AG04450 (cell line): ENCODE data around the gene MAML1. TPM values are rescaled to one million over a fixed set of nuclear protein-coding genes. Genes with fewer than 3 reads are reported as not detected.
A peak's percentile ranks its signal among the peaks of the same experiment; 100 is the strongest.

Source experiments
- CTCF ChIA-PET: fragments of 300-600, 350-600 bp; formaldehyde crosslinking; extraction: SDS; loops from one replicate; lab custom pipeline; 2022; ENCODE audit warnings: antibody characterized with exemption, inconsistent platforms; lab: Charles Lee
- POLR2A ChIA-PET: fragments of 350-600 bp; formaldehyde crosslinking; extraction: SDS; loops from one replicate; lab custom pipeline; 2021; ENCODE audit warnings: antibody characterized with exemption, inconsistent platforms; lab: Yijun Ruan, JAX
- DNase-seq: peaks from one replicate; pipeline ENCODE4 v3.0.0-alpha.2; 2011; ENCODE audit warnings: low read depth, low spot score
- H3K27ac ChIP-seq: one replicate; pipeline ENCODE4 v1.5.1; 2012; ENCODE audit warnings: low read depth, low read length, control low read depth
- H3K27me3 ChIP-seq: one replicate; pipeline ENCODE4 v1.6.0; 2012; ENCODE audit warnings: low read length; ENCODE audit not compliant: control insufficient read depth, insufficient read depth
- H3K4me3 ChIP-seq: 2 replicates; pipeline ENCODE4 v1.5.1; 2011; ENCODE audit warnings: mild to moderate bottlenecking, low read depth, low read length, control low read depth
- H3K9me3 ChIP-seq: 2 replicates; pipeline ENCODE4 v1.5.1; 2012; ENCODE audit warnings: low read length; ENCODE audit not compliant: control insufficient read depth, insufficient read depth
- CTCF ChIP-seq: IDR thresholded peaks from 2 replicates; pipeline ENCODE4 v1.5.1; 2011; ENCODE audit warnings: low read depth, low read length, control low read depth, inconsistent platforms
- polyA plus RNA-seq: library from polyadenylated mRNA; depleted of rRNA; stranded (reverse); fragments of >200 nt; gene quantifications from 2 replicates; pipeline ENCODE4 v1.2.3, GENCODE V29; 2011

The MAML1 gene
- polyA plus RNA-seq, 1 experiment, result 4.9 TPM

- TF ChIP-seq CTCF, result no peak
- CTCF ChIA-PET, result interaction anchor here (1.7 to 1.9 kb wide), 2 partner anchors 27 to 32 kb away, joined by 4 to 5 read pairs; no protein-coding TSS in a partner anchor
- H3K27me3 ChIP-seq, result no peaks in the 10 kb centered on the region
- no peak for DNase-seq
- no peak overlapping the region for H3K27ac ChIP-seq
- POLR2A ChIA-PET, result interaction anchor here (1.2 to 1.3 kb wide), 2 partner anchors 17 to 171 kb away, joined by 3 to 5 read pairs; partner anchors contain the start of gene HNRNPH1
- no peaks in the 10 kb centered on the region; the same call in 1 of the 2 replicates for H3K9me3 ChIP-seq
- no peak overlapping the region for H3K4me3 ChIP-seq
Observed at GRCh38 chr5:179794575-179794974, 62.0 kb downstream of the MAML1 start.

- POLR2A ChIA-PET, result interaction anchor here (1.2 kb wide), 1 partner anchor 18 kb away, joined by 3 read pairs; no protein-coding TSS in a partner anchor
- Histone ChIP-seq H3K27me3 (no peaks in the 10 kb centered on the region), H3K27ac (no peak overlapping the region), H3K9me3 (no peaks in the 10 kb centered on the region; the same call in 1 of the 2 replicates), H3K4me3 (peak overlapping the region; percentile 60)
- no peak for DNase-seq
- TF ChIP-seq CTCF, result no peak
- CTCF ChIA-PET, result interaction anchor here (0.6 to 2.2 kb wide), 12 partner anchors 9 to 55 kb away, joined by 3 to 11 read pairs (median 4); no protein-coding TSS in a partner anchor
Observed at GRCh38 chr5:179795049-179795862, 62.6 kb downstream of the MAML1 start.

GRCh38 chr5:179795863-179796833, 63.5 kb downstream of the MAML1 start:
- POLR2A ChIA-PET, result interaction anchor here (0.6 kb wide), 1 partner anchor 27 kb away, joined by 12 read pairs; no protein-coding TSS in a partner anchor
- Histone ChIP-seq H3K9me3 (no peaks in the 10 kb centered on the region; the same call in 1 of the 2 replicates), H3K27ac (peak overlapping the region; percentile 52), H3K4me3 (peak overlapping the region; percentile 60), H3K27me3 (no peaks in the 10 kb centered on the region)
- CTCF ChIA-PET, result interaction anchor here (0.6 to 2.2 kb wide), 13 partner anchors 8 to 176 kb away, joined by 3 to 11 read pairs (median 4); no protein-coding TSS in a partner anchor
- DNase-seq, result no peak
- TF ChIP-seq CTCF, result peak; percentile 51

- no peak overlapping the region; the same call in 1 of the 2 replicates for H3K4me3 ChIP-seq
- no peak for DNase-seq
- ChIA-PET POLR2A (interaction anchor here (0.6 kb wide), 2 partner anchors 26 to 29 kb away, joined by 3 to 12 read pairs; no protein-coding TSS in a partner anchor), CTCF (interaction anchor here (0.7 to 2.2 kb wide), 4 partner anchors 17 to 176 kb away, joined by 3 to 11 read pairs (median 3); no protein-coding TSS in a partner anchor)
- no peak for TF ChIP-seq CTCF
- H3K27me3 ChIP-seq, result no peaks in the 10 kb centered on the region
- H3K27ac ChIP-seq, result peak overlapping the region; percentile 52
- no peaks in the 10 kb centered on the region; the same call in 1 of the 2 replicates for H3K9me3 ChIP-seq
Observed at GRCh38 chr5:179796877-179797608, 64.4 kb downstream of the MAML1 start.
